ENCODE data around the gene CYP4F3.
"Not testable (repeated sequence)": the region's sequence is repeated elsewhere in the genome, so short reads cannot be mapped to it uniquely, and the experiment has no call there.

CYP4F3 gene

DNA sequence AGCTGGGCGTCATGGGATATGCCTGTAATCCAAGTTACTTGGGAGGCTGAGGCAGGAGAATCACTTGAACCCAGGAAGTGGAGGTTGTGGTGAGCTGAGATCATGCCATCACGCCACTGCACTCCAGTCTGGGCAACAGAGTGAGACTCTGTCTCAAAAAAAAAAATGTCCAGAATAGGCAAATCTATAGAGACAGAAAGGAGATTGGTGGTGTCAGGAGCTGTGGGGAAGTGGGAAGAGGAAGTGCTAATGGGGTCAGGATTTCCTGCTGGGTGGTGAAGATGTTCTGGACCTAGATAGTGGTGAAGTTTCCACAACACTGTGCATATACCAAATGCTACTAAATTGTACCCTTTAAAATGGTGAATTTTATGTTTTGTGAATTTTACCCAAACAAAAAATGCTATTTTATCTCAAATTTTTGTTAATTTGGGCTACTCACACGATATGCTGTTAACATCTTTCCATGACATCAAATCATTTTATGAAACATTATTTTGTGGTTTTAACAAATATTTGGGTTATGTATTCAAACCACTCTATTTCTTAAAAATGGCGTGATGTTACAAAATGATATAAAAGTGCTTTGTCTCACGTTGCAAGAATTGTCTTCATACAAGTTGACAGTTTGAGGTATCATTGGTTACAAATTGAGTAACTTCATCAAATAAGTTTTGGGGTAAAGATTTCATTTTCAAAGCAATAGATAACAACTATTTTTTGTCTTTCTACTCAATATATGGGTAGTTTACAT lies 7.4 kb upstream of the CYP4F3 start:
- DNase-seq: no peak

DNA sequence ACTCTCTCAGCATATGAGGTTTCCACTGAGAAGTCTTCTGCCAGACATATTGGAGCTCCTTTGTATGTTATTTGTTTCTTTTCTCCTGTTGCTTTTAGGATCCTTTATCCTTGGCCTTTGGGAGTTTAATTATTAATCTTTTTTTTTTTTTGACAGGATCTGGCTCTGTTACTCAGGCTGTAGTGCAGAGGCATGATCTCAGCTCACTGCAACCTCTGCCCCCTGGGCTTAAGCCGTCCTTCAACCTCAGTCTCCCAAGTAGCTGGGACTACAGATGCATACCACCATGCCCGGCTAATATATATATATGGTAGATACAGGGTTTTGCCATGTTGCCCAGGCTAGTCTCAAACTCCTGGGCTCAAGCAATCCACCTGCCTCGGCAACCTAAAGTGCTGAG lies 6.6 kb upstream of the CYP4F3 start:
- DNase-seq: no peak

DNA sequence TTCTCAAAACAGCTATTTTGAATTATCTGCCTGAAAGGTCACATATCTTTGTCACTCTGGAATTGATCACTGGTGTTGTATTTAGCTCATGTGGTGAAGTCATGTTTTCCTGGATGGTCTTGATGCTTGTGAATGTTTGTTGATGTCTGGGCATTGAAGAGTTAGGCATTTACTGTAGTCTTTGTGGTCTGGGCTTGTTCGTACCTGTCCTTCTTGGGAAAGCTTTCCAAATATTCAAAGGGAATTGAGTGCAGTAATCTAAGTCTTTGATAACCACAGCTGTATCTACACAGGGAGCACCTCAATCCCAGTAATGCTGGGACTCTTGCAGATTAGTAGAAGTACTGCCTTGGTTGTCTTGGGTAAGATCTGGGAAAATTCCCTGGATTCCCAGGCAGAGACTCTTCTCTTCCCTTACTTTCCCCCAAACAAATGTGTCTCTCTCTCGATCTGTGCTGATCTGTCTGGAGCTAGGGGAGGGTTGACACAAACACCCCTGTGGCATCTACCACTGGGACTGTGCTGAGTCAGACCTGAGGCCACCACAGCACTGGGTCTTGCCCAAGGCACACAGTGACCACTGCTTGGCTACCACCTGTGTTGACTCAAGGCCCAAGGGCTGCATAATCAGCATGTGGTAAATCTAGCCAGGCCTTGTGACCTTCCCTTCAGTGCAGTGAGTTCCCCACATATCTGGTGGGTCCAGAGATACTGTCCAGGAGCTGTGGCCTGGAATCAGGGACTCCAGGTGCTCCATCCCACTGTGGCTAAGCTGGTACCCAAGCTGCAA lies 5.5 kb upstream of the CYP4F3 start:
- DNase-seq: no peak

DNA sequence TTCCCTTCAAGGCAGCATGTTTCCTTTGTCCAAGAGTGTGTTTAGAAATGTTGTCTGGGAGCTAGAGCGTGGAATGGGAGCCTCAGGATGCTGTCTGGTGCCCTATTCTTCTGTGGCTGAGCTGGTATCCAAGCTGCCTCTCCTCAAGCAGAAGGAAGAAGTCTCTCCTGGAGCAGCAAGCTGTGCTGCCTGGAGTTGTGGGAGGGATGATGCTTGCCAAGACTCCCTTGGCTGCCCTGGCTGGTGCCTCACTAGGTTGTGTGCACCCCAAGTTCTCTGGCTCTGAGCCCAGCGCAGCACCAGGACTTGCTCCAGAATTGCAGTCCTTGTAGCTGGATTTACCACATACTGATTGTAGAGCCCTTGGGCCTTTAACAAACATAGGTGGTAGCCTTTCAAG lies 4.7 kb upstream of the CYP4F3 start:
- no peak for DNase-seq

DNA sequence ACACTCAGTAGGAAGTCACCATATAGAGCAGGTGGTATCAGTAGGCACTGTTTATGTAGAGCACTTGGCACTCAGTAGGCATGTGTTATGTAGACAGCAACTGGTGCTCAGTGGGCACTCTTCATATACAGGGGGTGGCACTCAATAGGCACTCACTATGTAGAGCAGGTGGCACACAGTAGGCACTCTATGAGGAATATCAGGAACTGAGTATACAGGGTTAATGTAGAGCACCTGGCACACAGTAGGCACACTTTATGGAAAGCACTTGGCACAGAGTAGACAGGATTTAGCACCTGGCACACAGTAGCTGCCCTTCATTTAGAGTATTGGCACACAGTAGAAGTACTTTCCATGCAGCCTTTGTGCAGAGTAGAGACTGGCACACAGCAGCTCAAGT lies 1.1 kb upstream of the CYP4F3 start:
- DNase-seq: no peak

DNA sequence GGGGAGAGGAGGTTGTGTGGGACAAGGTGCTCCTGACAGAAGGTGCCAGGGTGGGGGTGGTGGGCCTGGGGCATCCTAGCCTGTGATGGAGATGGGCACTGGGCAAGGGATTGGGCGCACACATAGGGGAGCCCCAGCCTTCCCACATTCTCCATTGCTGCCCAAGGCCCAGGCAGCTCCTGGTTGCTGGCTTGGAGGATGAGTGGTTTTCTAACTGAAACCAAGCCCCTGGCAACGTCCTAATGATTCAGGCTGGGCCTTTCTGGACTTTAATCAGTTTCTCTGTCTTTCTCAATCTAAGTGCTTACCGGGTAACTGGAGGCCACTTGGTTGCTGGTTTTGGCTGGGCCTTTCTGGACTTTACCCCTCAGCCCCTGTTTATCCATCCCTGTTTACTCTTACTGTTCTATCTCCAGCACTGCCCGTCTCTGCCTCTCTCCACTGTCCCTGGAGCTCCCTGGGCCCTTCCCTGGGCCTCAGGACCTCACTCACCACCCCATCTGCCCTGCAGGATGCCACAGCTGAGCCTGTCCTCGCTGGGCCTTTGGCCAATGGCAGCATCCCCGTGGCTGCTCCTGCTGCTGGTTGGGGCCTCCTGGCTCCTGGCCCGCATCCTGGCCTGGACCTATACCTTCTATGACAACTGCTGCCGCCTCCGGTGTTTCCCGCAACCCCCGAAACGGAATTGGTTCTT lies 354 bp downstream of the CYP4F3 start:
- DNase-seq: no peak

DNA sequence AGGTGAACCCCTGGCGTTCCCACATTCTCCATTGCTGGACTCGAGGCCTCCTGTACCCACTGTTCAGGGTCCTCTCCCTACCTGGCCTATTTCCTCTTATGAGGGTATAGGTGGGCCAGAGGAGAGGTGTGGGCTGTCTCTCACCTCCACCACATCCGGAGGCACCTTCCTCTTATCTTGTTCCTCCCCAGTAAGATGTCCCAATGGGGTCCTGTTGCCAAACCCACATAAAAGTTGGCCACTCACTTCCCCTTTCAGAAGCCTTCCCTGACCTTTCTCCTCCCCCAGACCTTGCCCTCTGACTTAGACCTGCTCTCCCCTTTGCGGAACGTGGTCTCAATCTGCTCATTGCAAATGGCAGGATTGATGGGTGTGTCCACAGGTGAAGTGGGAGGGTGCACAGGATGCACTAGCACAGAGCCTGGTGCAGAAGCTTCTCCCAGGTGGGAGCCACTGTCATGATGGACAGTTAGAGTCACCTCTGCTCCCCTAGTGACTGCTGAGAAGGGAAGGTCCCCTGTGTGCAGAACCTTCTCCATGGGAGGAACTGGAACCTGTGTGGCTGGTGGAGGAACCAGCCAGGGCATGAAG lies 1.3 kb downstream of the CYP4F3 start:
- peak in 1 of 2 donors; percentile 22 for DNase-seq

DNA sequence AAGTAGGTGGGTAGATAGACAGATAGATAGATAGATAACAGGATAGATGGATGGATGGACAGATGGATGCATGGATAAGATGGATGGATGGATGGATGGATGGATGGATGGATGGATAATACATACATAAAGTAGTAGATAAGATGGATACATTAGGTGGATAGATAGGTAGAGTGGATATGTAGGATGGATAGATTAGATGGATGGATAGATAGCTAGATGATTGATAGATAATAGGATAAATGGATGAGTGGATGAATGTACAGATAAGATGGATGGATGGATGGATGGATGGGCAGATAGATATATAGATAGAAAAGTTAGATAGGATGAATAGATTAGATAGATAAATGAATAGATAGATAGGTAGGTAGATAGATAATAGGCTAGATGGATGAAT lies 2.1 kb downstream of the CYP4F3 start:
- no peak for DNase-seq

DNA sequence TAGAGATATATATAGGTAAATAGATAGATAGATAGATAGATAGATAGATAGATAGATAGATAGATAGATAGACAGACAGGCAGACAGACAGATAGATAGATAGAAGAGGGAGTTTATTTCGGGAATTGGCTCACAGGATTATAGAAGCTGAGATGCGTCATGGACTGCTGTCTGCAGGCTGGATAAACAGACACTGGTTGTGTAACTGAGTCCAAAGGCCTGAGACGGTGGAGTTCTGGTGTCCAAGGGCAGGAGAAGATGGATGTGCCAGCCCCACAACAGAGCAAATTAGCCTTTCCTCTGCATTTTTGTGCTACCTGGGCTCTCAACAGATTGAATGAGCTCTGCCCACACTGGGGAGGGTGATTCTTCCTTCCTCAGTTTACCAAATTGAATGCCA lies 2.7 kb downstream of the CYP4F3 start:
- DNase-seq: no peak

DNA sequence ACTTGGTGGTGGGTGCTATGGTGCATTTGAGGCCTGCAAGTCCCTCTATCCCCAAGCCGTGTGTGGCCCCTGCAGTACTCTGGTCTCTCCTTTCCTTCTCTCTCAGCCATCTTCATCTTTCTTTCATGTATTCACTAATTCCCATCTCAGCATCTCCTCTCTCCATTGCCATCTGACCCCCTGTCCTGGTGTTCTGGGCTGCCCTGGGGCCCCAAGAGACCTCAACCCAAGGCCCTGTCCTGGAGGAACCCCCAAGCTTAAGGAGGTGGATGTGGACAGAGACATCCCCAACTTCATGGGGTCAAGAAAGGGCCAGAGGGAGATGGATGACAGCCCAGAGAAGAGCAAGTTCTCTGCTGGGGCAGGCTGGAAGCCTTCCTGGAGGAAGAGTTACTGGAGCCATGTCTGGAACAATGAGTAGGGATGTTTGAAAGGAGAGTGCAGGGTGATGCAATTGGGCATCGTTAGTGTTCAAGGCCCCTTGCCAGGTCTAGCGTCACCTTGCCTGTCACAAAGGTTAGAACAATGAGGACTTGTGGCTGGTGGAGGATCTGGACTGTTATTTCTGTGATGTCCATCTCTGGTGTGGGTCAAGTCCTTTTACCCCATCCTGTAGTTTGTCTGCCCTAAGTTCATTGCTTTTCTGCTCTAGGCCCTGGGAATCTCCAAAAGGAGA lies 3.5 kb downstream of the CYP4F3 start:
- DNase-seq: no peak

DNA sequence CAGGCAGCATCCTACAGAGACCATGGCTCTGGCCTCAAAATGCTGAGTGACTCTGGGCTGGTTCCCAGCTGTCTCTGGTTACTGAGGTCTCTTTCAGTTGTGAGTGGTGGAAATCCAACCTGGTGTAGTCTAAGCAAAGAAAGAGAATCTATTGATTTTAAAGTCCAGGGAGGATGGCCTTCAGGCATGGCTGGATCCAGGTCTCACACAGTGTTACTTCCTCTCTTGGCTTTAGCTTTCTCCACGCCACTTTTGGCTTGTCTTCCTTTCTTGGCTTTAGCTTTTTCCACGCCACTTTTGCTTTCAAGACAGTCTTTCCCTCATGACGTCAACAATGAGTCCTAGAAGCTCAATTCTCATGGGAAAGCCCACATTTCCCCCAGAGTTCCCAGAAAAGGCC lies 4.1 kb downstream of the CYP4F3 start:
- no peak for DNase-seq

DNA sequence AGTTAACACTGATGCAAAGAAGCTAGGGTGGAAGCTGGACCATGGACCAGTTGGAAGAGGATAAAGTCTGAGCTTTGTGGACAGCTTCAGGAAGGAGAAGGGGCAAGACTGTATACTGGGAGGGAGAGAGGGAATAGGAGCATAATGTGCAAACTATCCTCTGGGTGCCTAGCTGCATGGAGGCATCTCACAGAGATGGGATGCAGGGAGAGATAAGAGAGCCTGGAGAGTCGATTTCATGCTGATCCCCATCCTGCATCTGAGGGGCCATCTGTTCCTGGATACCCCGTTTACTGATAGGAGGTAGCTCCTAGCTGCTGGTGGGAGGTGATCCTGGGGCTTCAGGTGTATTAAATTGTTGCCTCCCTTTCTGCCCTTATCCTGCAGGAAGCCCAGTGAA lies 8.8 kb downstream of the CYP4F3 start:
- DNase-seq: no peak

DNA sequence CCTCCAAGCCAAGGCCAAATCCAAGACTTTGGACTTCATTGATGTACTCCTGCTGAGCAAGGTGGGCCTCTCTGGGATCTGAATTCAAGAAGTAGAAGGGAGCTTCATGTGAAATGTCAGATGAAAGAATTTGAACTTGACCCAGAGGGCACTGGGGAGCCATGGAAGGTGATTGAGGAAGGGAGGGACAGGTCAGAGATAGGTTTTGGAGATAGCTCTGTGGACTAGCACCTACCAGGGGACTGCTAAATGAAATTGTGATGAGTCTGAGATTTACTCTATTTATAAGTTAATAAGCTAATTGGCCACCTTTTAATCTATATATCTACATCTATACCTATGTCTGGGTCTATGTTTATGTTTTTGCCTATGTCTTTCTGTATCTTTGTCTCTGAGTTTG lies 9.4 kb downstream of the CYP4F3 start:
- not testable (repeated sequence) for DNase-seq

DNA sequence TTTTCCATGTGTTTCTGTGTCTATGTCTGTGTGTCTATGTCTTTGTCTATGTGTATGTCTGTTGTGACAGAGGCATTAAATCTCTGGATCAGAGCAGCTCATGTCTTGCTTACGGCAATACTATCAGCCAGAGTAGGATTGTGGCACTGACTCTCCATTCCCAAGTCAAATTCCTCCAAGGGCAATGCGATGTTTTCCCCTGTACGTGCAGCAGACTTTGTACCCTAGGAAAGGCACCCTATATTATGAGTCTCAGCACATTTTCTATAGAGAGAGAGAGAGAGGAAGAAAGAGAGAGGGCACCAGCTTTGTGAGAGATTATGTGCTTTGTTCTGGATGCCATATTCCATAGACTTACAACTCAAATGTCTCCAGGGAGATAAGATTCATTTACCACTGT lies 11.1 kb downstream of the CYP4F3 start:
- DNase-seq: no peak

DNA sequence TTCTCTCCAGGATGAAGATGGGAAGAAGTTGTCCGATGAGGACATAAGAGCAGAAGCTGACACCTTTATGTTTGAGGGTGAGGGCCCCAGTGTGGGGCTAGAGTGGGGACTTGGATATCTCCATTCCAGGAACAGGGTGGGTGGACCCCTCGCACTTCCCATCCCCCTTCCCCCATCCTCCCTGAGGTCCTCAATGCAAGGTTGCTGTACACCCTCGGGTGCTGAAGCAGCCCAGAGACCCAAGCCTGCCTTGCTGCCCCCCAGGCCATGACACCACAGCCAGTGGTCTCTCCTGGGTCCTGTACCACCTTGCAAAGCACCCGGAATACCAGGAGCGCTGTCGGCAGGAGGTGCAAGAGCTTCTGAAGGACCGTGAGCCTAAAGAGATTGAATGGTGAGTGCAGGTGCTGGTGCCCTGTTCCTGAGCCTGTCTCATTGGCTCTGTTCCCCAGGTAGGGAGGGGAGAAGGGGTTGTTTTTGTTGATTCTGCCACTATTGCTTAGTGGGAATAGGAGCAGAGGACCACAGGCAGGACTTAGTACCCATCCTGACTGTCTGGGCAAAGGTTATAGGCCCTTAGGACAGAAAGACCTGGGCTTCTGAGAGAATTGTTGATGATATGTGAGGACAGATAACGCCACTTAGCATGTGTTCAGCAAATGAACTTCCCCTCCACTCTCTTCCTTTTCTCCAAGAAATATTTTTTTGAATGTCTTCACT lies 12.0 kb downstream of the CYP4F3 start:
- no peak for DNase-seq

DNA sequence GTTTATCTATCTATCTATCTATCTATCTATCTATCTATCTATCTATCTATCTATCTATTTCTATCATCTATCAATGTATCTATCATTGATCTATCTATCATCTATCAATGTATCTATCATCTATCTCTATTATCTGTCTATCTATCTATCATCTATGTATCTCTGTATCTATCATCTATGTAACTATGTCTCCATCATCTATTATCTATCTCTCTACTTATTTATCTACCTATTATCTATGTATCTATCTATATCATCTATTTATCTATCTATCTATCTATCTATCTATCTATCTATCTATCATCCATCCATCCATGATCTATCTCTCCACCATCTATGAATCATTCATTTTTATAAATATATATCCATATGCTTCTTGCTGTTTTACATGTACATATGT lies 15.8 kb downstream of the CYP4F3 start:
- DNase-seq: no peak

DNA sequence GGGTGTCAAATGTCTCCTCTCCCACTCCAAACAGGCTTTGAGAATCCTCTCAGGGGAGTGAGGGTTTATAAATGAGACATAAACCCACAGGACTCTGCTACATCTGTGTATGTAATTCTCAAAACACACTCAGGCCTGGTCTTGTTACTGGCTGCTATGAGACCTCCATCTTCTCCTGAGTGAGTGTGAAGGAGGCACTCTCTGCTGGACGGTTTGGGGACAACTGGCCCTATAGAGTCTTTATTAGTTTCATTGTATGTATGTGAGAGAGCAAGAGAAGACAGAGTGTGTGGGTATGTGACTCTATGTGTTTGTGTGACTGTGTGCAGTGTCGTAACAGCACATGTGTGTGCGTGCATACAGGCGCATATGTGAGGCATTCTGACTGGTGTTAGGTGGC lies 22.6 kb downstream of the CYP4F3 start:
- DNase-seq: no peak

DNA sequence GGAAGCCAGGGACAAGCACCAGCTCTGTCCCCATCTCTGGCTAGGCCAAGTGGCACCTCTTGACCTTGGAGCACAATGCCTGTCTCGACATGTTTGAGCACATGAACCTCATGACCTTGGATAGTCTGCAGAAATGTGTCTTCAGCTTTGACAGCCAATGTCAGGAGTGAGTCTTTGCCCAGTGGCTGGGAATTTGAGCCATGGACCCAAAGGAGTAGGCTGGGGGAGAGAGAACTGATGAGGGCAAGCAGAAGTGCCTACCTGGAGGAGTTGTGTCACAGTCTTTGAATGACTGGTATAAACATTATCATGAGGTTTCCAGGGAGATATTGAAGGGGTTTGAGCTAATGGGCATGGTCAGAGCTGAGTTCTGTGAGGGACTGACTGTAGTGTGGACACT lies 25.5 kb downstream of the CYP4F3 start:
- DNase-seq: no peak

DNA sequence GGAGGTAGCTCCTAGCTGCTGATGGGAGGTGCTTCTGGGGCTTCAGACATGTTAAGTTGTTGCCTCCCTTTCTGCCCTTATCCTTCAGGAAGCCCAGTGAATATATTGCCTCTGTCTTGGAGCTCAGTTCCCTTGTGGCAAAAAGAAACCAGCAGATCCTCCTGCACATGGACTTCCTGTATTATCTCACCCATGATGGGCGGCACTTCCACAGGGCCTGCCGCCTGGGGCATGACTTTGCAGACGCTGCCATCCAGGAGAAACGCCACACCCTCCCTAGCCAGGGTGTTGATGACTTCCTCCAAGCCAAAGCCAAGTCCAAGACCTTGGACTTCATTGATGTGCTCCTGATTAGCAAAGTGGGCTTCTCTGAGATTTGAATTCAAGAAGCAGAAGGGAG lies 26.2 kb downstream of the CYP4F3 start:
- peak in 1 of 2 donors; percentile 32 for DNase-seq

DNA sequence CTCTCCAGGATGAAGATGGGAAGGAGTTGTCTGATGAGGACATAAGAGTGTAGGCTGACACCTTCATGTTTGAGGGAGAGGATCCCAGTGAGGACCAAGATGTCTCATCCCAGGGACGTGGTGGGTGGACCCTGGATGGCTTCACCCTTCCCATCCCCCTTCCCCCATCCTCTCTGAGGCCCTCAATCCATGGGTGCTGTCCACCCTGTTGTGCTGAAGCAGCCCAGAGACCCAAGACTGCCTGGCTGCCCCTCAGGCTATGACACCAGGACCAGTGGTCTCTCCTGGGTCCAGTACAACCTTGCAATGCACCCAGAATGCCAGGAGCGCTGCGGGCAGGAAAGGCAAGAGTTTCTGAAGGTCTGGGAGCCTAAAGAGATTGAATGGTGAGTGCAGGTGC lies 28.7 kb downstream of the CYP4F3 start:
- no peak for DNase-seq

DNA sequence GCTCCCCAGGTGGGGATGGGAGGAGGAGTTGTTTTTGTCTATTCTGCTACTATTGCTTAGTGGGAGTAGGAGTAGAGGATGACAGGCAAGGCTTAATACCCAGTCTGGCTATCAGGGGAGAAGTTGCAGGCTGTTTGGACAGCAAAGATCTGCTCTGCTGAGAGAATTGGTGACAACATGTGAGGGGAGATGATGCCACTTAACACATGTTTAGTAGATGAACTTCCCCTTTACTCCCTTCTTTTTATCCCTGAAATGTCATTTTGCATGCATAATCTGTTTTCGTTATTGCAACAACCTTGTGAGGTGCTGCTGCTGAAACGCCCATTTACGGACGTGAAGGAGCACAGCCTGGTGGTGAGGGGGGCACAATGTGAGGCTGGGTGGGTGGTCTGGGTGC lies 29.2 kb downstream of the CYP4F3 start:
- DNase-seq: no peak

DNA sequence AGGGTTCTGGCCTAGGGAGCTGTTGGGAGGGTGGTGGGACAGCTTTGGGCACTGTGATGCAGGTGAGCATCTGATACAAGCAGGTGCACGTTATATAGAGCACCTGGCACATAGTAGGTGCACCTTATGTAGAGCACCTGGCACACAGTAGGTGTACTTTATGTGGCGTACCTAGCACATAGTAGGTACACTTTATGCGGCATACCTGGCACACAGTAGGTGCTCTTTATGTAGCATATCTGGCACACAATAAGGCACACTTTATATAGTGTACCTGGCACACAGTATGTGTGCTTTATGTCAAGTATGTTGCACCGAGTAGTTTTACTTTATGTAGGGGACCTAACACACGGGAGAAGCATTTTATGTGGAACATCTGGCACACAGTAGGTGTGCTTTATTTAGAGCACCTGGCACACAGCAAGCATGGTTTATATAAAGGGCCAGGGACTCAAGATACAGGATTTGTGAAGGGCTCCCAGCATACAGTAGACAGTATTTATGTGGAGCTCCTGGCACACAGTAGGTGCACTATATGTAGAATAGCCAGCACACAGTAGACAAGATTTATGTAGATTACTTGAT lies 30.6 kb downstream of the CYP4F3 start:
- DNase-seq: no peak
